ENCODE data around the gene TGM2.

The TGM2 gene

DNA sequence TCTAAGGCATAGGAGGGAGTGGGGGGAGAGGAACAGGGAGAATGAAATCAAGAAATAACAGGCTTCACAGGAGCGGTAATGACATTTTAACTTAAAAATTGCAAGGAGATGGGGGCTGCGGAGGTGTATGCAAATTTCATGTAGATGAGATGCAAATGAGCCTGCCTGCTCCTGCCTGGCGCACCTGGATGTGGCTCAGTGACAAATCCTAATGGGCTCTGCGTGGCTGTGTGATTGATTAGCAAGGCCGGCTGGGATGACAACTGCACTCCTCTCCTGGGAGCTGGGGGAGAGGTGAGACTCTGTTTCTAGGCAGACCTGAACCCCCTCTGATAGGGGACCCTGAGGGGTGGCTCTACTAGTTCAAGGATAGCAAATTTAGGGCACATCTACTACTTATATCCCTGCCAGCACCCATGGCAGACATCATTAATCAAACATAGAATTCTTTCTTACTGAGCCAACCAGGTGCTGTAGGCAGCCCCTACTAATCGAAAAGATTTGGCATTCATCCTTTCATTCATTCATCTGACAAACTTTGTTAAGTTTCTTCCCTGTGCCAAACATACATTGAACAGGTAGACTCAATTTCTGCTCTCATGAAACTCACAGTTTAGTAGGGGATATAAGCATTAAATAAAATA is 38.4 kb upstream of the TGM2 start:
- TF ChIP-seq TCF4 (CRISPR knock-in tag; IDR thresholded peaks at IDR 0.05; ENCODE audit: borderline replicate concordance) (no peak), RARB (CRISPR knock-in tag; IDR thresholded peaks at IDR 0.05) (no peak), PATZ1 (CRISPR knock-in tag; IDR thresholded peaks at IDR 0.05; ENCODE audit: borderline replicate concordance) (no peak), ZFP30 (CRISPR knock-in tag; IDR thresholded peaks at IDR 0.05) (no peak), ZC3H10 (CRISPR knock-in tag; IDR thresholded peaks at IDR 0.05) (no peak), SNAI2 (CRISPR knock-in tag; IDR thresholded peaks at IDR 0.05) (no peak), GLIS3 (CRISPR knock-in tag; IDR thresholded peaks at IDR 0.05) (no peak), ZNF8 (CRISPR knock-in tag; IDR thresholded peaks at IDR 0.05) (no peak), ZNF70 (CRISPR knock-in tag; IDR thresholded peaks at IDR 0.05) (no peak), CSDC2 (CRISPR knock-in tag; IDR thresholded peaks at IDR 0.05) (no peak)
- TF ChIP-seq, protein P1, sequence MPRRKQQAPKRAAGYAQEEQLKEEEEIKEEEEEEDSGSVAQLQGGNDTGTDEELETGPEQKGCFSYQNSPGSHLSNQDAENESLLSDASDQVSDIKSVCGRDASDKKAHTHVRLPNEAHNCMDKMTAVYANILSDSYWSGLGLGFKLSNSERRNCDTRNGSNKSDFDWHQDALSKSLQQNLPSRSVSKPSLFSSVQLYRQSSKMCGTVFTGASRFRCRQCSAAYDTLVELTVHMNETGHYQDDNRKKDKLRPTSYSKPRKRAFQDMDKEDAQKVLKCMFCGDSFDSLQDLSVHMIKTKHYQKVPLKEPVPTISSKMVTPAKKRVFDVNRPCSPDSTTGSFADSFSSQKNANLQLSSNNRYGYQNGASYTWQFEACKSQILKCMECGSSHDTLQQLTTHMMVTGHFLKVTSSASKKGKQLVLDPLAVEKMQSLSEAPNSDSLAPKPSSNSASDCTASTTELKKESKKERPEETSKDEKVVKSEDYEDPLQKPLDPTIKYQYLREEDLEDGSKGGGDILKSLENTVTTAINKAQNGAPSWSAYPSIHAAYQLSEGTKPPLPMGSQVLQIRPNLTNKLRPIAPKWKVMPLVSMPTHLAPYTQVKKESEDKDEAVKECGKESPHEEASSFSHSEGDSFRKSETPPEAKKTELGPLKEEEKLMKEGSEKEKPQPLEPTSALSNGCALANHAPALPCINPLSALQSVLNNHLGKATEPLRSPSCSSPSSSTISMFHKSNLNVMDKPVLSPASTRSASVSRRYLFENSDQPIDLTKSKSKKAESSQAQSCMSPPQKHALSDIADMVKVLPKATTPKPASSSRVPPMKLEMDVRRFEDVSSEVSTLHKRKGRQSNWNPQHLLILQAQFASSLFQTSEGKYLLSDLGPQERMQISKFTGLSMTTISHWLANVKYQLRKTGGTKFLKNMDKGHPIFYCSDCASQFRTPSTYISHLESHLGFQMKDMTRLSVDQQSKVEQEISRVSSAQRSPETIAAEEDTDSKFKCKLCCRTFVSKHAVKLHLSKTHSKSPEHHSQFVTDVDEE (CRISPR knock-in tag; IDR thresholded peaks at IDR 0.05), result no peak
- ATAC-seq, result no peak

DNA sequence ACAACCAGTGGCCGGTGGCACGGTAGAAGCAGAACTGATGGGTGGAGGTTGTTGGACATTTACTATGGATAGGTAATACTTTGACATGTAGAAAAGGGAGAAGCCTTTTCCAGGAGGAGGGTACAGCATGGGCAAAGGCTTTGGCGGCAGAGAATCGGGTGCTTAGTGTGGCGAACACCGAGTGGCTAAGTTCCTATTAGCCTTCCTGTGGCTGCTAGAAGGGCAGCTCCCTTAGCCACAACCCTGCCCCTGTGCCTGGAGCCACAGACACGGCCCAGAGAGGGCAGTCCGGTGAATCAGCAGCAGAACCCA is 37.9 kb upstream of the TGM2 start:
- TF ChIP-seq ESRRG (CRISPR knock-in tag; IDR thresholded peaks at IDR 0.05) (no peak), OSR1 (CRISPR knock-in tag; IDR thresholded peaks at IDR 0.05) (no peak), ZNF8 (CRISPR knock-in tag; IDR thresholded peaks at IDR 0.05) (no peak)
- no peak for ATAC-seq

DNA sequence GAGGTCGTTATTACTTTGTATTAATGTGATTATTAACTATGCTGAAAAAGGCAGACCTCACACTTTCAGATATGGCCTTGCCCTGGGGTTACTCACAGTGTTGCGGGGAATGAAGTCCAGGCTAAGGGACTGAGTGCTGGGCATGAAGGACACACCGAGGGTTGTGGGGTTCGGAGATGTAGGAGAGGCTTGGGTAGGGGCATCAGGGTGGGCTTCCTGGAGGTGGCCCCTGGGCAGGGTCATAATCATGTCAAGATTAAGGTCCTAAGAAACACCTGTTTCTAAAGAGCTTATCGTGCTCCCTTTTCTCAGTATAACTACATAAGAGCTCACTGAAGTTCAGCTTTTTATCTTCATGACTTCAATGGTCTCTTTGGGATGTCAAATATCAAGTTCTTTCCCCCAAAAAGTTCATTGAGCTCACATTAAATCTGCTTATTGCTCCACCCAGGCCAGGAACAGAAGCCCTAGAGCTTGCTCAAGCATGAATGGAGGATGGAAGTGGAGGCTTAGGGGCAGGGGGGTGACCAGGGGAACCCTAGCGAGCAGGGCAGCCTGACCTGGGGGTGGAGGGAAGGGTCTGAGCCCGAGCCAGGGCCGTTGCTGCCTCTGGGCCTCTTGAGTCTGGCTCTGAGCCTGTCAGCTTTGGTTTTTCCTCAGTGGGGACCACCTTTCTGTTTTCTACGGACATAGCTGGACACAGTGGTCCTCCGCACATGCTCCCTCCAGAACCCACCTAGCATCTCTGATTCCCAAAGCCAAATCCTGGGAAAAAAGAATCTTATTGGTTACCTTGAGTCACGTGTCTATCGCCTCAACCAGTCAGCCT is 37.3 kb upstream of the TGM2 start:
- ATAC-seq, result no peak

GRCh38 chr20:38201356-38201755 is 36.3 kb upstream of the TGM2 start:
- peak; percentile 90 for ATAC-seq
- no peak for TF ChIP-seq ZFP30 (CRISPR knock-in tag; IDR thresholded peaks at IDR 0.05)
- no peak for TF ChIP-seq GLIS3 (CRISPR knock-in tag; IDR thresholded peaks at IDR 0.05)
- TF ChIP-seq, protein P1 (CRISPR knock-in tag; IDR thresholded peaks at IDR 0.05), result no peak
- TF ChIP-seq TOX (CRISPR knock-in tag; IDR thresholded peaks at IDR 0.05; ENCODE audit: borderline replicate concordance), result no peak
- TF ChIP-seq CSDC2 (CRISPR knock-in tag; IDR thresholded peaks at IDR 0.05), result no peak
- no peak for TF ChIP-seq BACH2 (CRISPR knock-in tag; IDR thresholded peaks at IDR 0.05; ENCODE audit: borderline replicate concordance)
- TF ChIP-seq OSR1 (CRISPR knock-in tag; IDR thresholded peaks at IDR 0.05), result no peak
- no peak for TF ChIP-seq ZC3H10 (CRISPR knock-in tag; IDR thresholded peaks at IDR 0.05)
- TF ChIP-seq SNAI2 (CRISPR knock-in tag; IDR thresholded peaks at IDR 0.05), result no peak
- TF ChIP-seq TCF4 (CRISPR knock-in tag; IDR thresholded peaks at IDR 0.05; ENCODE audit: borderline replicate concordance), result no peak
- TF ChIP-seq, protein P2, sequence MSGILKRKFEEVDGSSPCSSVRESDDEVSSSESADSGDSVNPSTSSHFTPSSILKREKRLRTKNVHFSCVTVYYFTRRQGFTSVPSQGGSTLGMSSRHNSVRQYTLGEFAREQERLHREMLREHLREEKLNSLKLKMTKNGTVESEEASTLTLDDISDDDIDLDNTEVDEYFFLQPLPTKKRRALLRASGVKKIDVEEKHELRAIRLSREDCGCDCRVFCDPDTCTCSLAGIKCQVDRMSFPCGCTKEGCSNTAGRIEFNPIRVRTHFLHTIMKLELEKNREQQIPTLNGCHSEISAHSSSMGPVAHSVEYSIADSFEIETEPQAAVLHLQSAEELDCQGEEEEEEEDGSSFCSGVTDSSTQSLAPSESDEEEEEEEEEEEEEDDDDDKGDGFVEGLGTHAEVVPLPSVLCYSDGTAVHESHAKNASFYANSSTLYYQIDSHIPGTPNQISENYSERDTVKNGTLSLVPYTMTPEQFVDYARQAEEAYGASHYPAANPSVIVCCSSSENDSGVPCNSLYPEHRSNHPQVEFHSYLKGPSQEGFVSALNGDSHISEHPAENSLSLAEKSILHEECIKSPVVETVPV (CRISPR knock-in tag; IDR thresholded peaks at IDR 0.05), result no peak

More for the DNA sequence above, 37.3 kb upstream of the TGM2 start:
- TF ChIP-seq, protein P2 (CRISPR knock-in tag; IDR thresholded peaks at IDR 0.05), result no peak
- TF ChIP-seq TCF4 (CRISPR knock-in tag; IDR thresholded peaks at IDR 0.05; ENCODE audit: borderline replicate concordance), result no peak
- TF ChIP-seq SNAI2 (CRISPR knock-in tag; IDR thresholded peaks at IDR 0.05), result no peak
- no peak for TF ChIP-seq ZNF565 (CRISPR knock-in tag; conservative IDR thresholded peaks at IDR 0.05; ENCODE audit: low read depth)
- TF ChIP-seq PATZ1 (CRISPR knock-in tag; IDR thresholded peaks at IDR 0.05; ENCODE audit: borderline replicate concordance), result no peak
- TF ChIP-seq ZFP30 (CRISPR knock-in tag; IDR thresholded peaks at IDR 0.05), result no peak
- TF ChIP-seq TOX (CRISPR knock-in tag; IDR thresholded peaks at IDR 0.05; ENCODE audit: borderline replicate concordance), result no peak
- no peak for TF ChIP-seq ZC3H10 (CRISPR knock-in tag; IDR thresholded peaks at IDR 0.05)
- TF ChIP-seq ESRRG (CRISPR knock-in tag; IDR thresholded peaks at IDR 0.05), result no peak
